Subcutaneous adipose tissue (tissue), 4 donors: ENCODE data around the gene PPP2R2D. TPM values are rescaled to one million over a fixed set of nuclear protein-coding genes. Genes with fewer than 3 reads are reported as not detected.

Source experiments
- total RNA-seq, 4 donors: library from RNA; depleted of rRNA; stranded (reverse); fragments of >200 nt; gene quantifications; one replicate each; pipeline ENCODE4 v1.1.0, GENCODE V29; 2016
- TF ChIP-seq, protein P1 (sequence below): fragments of 450-650 bp; IDR thresholded peaks from one replicate; pipeline ENCODE4 v1.5.1; 2016; ENCODE audit warnings: low read depth, mild to moderate bottlenecking, control low read depth, antibody characterized with exemption, moderate library complexity

The PPP2R2D gene
- total RNA-seq, 4 donors from 2014 or later, result 27.5 to 41.4 (median 29.5) TPM

DNA sequence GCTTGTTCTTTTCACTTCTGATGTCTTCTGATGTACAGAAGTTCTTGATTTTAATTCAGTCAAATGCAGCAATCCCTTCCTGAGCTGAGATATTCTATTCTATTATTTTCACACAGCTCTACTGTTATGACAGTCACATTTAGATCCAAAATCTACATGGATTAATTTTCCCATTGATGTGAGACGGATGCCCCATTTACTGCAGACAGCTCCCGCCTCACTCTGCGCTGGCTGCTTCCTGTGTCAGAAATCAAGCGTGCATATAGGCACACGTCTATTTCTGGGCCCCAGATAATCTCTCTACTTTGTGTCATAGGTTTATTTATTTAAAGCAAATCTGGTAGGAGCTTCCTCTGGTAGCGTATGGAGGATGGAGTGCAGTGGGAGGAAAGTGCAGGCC, 74.2 kb downstream of the PPP2R2D start:
- TF ChIP-seq, protein P1, sequence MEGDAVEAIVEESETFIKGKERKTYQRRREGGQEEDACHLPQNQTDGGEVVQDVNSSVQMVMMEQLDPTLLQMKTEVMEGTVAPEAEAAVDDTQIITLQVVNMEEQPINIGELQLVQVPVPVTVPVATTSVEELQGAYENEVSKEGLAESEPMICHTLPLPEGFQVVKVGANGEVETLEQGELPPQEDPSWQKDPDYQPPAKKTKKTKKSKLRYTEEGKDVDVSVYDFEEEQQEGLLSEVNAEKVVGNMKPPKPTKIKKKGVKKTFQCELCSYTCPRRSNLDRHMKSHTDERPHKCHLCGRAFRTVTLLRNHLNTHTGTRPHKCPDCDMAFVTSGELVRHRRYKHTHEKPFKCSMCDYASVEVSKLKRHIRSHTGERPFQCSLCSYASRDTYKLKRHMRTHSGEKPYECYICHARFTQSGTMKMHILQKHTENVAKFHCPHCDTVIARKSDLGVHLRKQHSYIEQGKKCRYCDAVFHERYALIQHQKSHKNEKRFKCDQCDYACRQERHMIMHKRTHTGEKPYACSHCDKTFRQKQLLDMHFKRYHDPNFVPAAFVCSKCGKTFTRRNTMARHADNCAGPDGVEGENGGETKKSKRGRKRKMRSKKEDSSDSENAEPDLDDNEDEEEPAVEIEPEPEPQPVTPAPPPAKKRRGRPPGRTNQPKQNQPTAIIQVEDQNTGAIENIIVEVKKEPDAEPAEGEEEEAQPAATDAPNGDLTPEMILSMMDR, result no peak

DNA sequence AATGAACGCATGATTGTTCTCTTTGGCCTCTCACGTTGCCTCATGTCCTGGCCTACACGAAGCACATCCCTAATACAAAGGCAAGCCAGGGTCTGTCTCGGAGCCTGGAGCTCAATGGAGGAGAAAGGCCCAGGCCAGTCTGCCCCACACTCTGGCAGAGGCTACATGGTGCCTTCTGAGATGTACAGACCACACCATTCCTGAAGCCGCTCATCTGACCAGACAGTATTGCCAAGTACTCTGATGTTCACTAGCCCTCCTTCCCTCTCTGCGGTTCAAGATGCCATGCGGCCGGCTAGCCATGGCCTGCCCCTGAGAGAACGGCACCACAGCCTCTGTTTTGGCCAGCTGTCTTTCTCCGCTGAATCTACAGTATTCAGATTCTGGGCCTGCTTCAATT, 75.0 kb downstream of the PPP2R2D start:
- TF ChIP-seq, protein P1, result no peak

DNA sequence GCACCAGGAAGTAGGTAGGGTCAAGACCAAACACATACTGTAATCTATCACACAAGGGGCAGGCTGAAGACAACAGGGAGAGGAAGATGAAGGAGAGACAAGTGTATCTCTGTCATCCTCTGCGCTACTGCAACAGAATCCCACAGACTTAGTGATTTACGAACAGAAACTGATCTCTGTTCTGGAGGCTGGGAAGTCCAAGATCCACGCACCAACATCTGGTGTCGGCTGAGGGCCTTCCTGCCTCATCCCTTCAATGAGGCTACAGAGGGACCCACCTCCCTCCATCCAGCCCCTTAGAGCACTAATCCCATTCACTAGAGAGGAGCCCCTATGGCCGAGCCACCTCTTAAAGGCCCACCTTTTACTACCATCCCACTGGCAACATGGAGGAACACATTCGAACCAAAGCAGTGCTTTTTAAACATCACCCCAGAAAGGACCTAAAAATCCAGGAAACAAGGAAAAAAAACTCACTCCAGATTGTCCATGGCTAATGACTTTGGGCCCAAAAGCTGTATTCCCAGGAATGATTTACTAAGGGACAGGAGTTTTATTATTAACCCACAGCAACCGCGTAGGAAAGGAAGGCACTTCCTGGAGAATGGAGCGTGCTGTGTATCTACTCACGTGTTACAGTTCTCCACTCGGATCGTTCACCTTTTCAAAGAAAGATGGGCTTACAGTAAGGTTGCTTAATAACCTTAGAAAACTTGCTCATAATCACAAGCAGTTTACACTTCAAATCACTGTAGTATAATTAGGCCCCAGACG, 76.7 kb downstream of the PPP2R2D start:
- TF ChIP-seq, protein P1, result no peak

DNA sequence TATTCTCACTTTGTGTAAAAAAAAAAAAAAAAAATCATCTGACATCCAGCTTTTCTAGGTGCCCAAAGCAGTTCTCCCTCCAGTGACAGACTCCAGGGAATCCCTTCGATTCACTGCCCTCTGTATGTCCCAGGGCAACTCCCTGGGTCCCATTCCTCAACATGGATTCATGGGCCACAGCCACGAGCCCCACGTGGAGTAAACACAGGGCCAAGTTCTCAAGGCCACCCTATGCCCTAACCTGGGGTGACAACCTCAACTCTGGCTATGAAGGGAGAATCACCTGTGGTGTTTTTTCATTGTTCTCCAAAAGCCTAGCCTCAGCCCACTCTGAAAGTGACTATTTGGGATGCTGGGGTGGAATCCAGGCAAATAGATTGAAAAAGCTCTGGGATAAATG, 77.6 kb downstream of the PPP2R2D start:
- TF ChIP-seq, protein P1, result no peak

DNA sequence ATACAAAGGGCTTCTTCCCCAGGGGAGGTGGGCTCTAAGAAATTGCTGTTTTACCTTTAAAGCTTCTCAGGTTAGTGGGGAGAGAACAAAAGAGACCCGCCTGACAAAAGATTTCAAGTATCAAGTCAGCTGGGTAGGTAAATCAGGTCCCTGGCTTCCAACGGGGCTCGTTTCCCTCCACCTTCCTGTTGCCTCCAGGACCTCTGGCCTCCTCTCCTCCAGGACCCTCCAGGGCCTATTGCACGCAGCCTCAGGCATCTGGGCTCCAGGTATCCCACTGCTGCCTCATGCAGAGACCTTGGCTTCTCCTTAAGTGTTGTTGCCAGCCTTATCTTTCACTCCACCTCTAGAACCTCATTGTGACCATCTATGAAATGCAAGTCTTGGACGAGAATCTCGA, 78.0 kb downstream of the PPP2R2D start:
- TF ChIP-seq, protein P1, result no peak

DNA sequence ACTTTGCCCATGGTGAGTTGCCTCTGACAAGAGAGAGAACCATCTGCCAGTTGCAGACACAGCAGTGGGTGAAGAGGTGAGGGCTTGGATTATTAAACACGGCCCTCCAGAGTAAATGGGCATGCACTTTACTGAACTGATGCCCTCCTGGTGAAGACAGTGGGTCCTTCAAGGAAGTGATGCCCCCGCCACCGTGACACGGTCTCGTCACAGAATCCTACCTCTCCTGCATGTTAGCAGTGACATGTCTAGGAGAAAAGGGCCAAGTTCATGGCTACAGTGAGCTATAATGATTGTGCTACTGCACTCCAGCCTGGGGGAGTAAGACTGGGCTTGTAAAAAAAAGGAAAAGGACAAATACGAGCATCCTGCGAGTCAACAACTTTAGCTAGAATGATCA, 78.5 kb downstream of the PPP2R2D start:
- TF ChIP-seq, protein P1, result no peak

DNA sequence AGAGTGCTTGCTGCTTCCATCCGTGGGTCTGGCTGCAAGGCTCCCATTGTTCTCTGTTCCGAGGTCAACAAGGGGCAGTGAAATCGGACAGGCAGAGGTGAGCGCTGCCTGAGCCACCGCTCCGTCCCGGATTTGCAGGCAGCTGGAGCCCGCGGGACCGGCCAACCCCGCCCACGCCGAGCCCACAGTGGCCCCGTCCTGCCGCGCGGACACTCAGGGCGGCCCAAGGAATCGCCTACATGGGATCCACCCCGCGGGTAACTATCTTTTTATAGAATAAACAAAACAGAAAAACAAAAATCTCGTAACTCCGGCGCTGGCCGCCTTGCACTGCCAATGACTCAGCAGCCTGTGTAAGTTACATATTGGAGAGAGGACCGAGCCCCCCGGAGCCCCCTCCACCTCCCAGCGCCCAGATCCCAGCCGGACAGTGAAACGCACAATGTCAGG, 79.0 kb downstream of the PPP2R2D start:
- TF ChIP-seq, protein P1, result no peak
